CD4-positive, alpha-beta memory T cell (primary cell): ENCODE measurements around the gene TLN1. TPM values are rescaled to one million over a fixed set of nuclear protein-coding genes. Genes with fewer than 3 reads are reported as not detected.

Experiments used
- CTCF ChIA-PET: fragments of 350-600 bp; sonication (Branson Sonifier 250); formaldehyde crosslinking; loops from one replicate; lab custom pipeline; 2021; ENCODE audit warnings: inconsistent platforms; ENCODE audit not compliant: partially characterized antibody; lab: Charles Lee
- POLR2A ChIA-PET: fragments of 350-600 bp; sonication (Branson Sonifier 250); formaldehyde crosslinking; loops from one replicate; lab custom pipeline; 2021; ENCODE audit not compliant: partially characterized antibody; lab: Charles Lee
- DNase-seq, 5 donors: peaks; one replicate each; pipeline versions ENCODE4 v3.0.0 to v3.0.0-alpha.2; 2020 to 2022; ENCODE audit warnings: mixed read lengths in 1 of 5
- H3K27ac ChIP-seq: one replicate; pipeline ENCODE4 v1.7.0; 2013; ENCODE audit warnings: low read depth, low read length
- H3K27me3 ChIP-seq: 2 replicates; pipeline ENCODE4 v1.7.0; 2013; ENCODE audit warnings: mild to moderate bottlenecking, low read length, moderate library complexity; ENCODE audit not compliant: insufficient read depth
- H3K36me3 ChIP-seq: 2 replicates; pipeline ENCODE4 v1.7.0; 2013; ENCODE audit warnings: mild to moderate bottlenecking, low read length, moderate library complexity; ENCODE audit not compliant: insufficient read depth
- H3K4me1 ChIP-seq: 2 replicates; pipeline ENCODE4 v1.7.0; 2013; ENCODE audit warnings: mild to moderate bottlenecking, low read length, moderate library complexity; ENCODE audit not compliant: insufficient read depth
- H3K4me3 ChIP-seq, 2 donors: one replicate each; pipeline ENCODE4 v1.7.0; 2013; ENCODE audit warnings: low read length in 2 of 2, mild to moderate bottlenecking in 1 of 2
- H3K9me3 ChIP-seq, 2 donors: one replicate each; pipeline ENCODE4 v1.7.0; 2013; ENCODE audit warnings: low read length in 2 of 2, control low read depth in 1 of 2; ENCODE audit not compliant: control insufficient read depth in 1 of 2
- H3K27ac Mint-ChIP-seq, 7 donors: one replicate each; pipeline ENCODE4 v1.8.0; 2020 to 2021; ENCODE audit warnings: mixed read lengths in 7 of 7, mild to moderate bottlenecking in 6 of 7, inconsistent platforms in 3 of 7, moderate library complexity in 3 of 7
- H3K27me3 Mint-ChIP-seq, 2 donors: one replicate each; pipeline ENCODE4 v1.8.0; 2020 to 2021; ENCODE audit warnings: mixed read lengths in 2 of 2
- H3K36me3 Mint-ChIP-seq, 2 donors: one replicate each; pipeline ENCODE4 v1.8.0; 2020 to 2021; ENCODE audit warnings: mixed read lengths in 2 of 2, inconsistent platforms in 1 of 2, mild to moderate bottlenecking in 1 of 2
- H3K4me1 Mint-ChIP-seq, 4 donors: one replicate each; pipeline ENCODE4 v1.8.0; 2020 to 2021; ENCODE audit warnings: mixed read lengths in 4 of 4, mild to moderate bottlenecking in 1 of 4
- H3K4me3 Mint-ChIP-seq, 8 donors: one replicate each; pipeline ENCODE4 v1.8.0; 2020 to 2021; ENCODE audit warnings: mixed read lengths in 8 of 8, mild to moderate bottlenecking in 7 of 8, moderate library complexity in 6 of 8, inconsistent platforms in 3 of 8
- H3K9me3 Mint-ChIP-seq, 8 donors: one replicate each; pipeline ENCODE4 v1.8.0; 2020 to 2021; ENCODE audit warnings: mixed read lengths in 8 of 8, mild to moderate bottlenecking in 5 of 8, inconsistent platforms in 3 of 8, moderate library complexity in 1 of 8
- intact Hi-C: fragments of 100-400 bp; cut with micrococcal nuclease; formaldehyde crosslinking; loops from one replicate; pipeline ENCODE4 v1.15.1; 2023
- polyA plus RNA-seq, 2 donors: library from polyadenylated mRNA; unstranded; fragments of 300-500 nt; fragmentation: Illumina TruSeq; gene quantifications; one replicate each; pipeline ENCODE4 v1.2.3, GENCODE V29; 2021
- total RNA-seq, 2 experiments: library from RNA; stranded (reverse); gene quantifications; one replicate each; pipeline ENCODE4 v1.2.3, GENCODE V29; 2021

Gene TLN1
- total and polyA plus RNA-seq, 4 experiments from 2014 or later, result 13.7 to 316 (median 215) TPM

DNA sequence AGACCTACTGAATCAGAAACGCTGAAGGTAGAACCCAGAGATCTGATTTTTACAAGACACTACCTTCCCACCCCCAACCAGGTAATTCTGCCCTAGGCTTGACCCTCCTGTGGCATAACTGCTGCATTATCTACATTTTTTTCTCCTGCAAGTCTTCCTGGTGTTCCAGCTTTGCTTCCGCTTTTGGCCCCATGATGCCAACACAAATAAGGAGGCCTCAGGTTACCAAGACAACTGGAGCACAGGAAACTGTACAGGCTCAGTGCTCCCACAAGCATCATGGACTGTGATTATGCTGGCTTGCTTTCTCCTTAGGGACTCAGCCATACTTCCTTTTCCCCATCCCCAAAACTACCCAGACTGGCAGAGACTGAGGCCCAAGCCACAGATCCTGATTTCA, 28.7 kb upstream of the TLN1 start:
- Histone ChIP-seq H3K4me1 (peaks cover 22% of the 10 kb centered on the region), H3K9me3 (no peaks in the 10 kb centered on the region), H3K4me3 (no peak overlapping the region), H3K27me3 (no peaks in the 10 kb centered on the region), H3K27ac (no peak overlapping the region), H3K36me3 (no peaks in the 10 kb centered on the region)
- H3K4me3 Mint-ChIP-seq, result no peak overlapping the region
- peaks cover 27 to 66% (median 48%) of the 10 kb centered on the region in 4 donors for H3K4me1 Mint-ChIP-seq
- peak overlapping the region in 1 of 7 donors; percentile 56 for H3K27ac Mint-ChIP-seq
- intact Hi-C loops, result no loop called here
- no peak for DNase-seq
- H3K9me3 Mint-ChIP-seq, result peaks cover 0 to 2% (median 0%) of the 10 kb centered on the region in 8 donors
- POLR2A ChIA-PET, result interaction anchor here (2.1 kb wide), 1 partner anchor 12 kb away, joined by 7 read pairs; the partner anchor contains the start of genes GBA2 and RGP1
- H3K27me3 Mint-ChIP-seq, result no peaks in the 10 kb centered on the region
- CTCF ChIA-PET, result interaction anchor here (0.6 to 2.5 kb wide), 4 partner anchors 26 to 103 kb away, joined by 3 to 6 read pairs (median 3); partner anchors contain the start of genes CCDC107 and RMRP
- H3K36me3 Mint-ChIP-seq, result peaks cover 2 to 9% of the 10 kb centered on the region in 2 donors

DNA sequence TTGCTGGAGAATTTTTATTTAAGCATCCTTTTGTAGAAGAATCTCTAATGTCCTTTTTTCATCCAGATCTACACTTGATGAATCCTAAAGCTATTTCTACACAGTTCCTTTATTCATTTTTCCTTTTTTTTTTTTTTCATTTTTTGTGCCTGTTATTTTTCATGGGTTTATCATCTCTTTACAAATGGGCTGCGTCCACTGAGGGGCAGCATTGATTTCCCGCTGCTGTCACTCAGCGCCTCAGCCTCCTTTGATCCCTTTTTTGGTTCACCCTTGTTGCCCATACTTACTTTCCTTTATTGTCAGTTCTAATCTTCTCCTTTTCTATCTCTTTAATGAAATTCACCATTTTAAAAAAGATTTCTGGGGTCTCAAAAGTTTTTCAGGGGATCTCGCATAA, 27.8 kb upstream of the TLN1 start:
- Mint-ChIP-seq H3K27ac (peak overlapping the region in 1 of 7 donors; percentile 37), H3K27me3 (no peaks in the 10 kb centered on the region), H3K9me3 (peaks cover 0 to 2% (median 0%) of the 10 kb centered on the region in 8 donors), H3K4me1 (peaks cover 27 to 67% (median 49%) of the 10 kb centered on the region in 4 donors), H3K4me3 (peak overlapping the region in 5 of 8 donors; percentile 12 to 52 (median 13)), H3K36me3 (peaks cover 2 to 9% of the 10 kb centered on the region in 2 donors)
- ChIA-PET POLR2A (no interaction called here), CTCF (interaction anchor here (0.6 to 2.5 kb wide), 4 partner anchors 23 to 63 kb away, joined by 3 to 6 read pairs (median 4); no protein-coding TSS in a partner anchor)
- no peaks in the 10 kb centered on the region for H3K36me3 ChIP-seq
- H3K4me3 ChIP-seq, result no peak overlapping the region
- no peak for DNase-seq
- intact Hi-C loops, result no loop called here
- no peak overlapping the region for H3K27ac ChIP-seq
- H3K4me1 ChIP-seq, result peaks cover 22% of the 10 kb centered on the region
- no peaks in the 10 kb centered on the region for H3K27me3 ChIP-seq
- no peaks in the 10 kb centered on the region for H3K9me3 ChIP-seq

DNA sequence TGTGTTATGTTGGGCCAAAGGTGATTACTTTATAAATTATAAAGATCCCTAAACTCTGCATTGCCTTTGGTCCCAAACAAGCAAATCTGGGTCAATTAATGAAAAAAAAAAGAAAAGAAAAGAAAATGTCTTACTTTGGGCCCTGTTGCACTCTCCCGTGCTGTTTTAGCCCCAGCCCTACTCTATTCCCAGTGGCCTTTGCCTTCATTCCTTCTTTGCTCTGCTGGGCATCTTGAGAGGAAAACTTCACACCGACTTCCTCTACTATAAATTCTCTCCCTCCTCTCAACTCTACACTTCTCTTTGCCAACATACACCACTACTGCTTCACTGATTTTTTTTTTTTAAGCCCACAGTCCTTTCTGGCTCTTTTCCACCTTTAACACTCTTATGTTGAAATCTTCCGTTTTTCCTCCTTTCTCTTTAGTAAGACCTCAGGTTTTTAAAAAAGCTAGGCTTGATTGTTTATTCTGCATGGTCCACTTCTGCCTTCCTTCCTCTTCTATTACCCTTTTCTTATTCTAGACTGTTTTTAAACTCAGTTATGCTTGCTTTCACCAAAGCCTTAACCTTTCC, 26.6 kb upstream of the TLN1 start:
- H3K4me1 Mint-ChIP-seq, result peaks cover 25 to 68% (median 51%) of the 10 kb centered on the region in 4 donors
- ChIA-PET CTCF (interaction anchor here (1.0 to 4.0 kb wide), 4 partner anchors 12 to 61 kb away, joined by 3 to 33 read pairs (median 6); partner anchors contain the start of genes GBA2 and RGP1), POLR2A (interaction anchor here (0.7 to 3.1 kb wide), 5 partner anchors 15 to 112 kb away, joined by 3 to 15 read pairs (median 3); partner anchors contain the start of genes CREB3 and TLN1)
- intact Hi-C loops, result no loop called here
- peak overlapping the region; percentile 16 to 100 (median 48) for H3K4me3 Mint-ChIP-seq
- no peaks in the 10 kb centered on the region for H3K9me3 ChIP-seq
- peaks cover 22% of the 10 kb centered on the region for H3K4me1 ChIP-seq
- no peaks in the 10 kb centered on the region for H3K27me3 Mint-ChIP-seq
- H3K9me3 Mint-ChIP-seq, result peaks cover 0 to 2% (median 0%) of the 10 kb centered on the region in 8 donors
- peaks cover 5% of the 10 kb centered on the region for H3K36me3 ChIP-seq
- H3K4me3 ChIP-seq, result no peak overlapping the region
- no peaks in the 10 kb centered on the region for H3K27me3 ChIP-seq
- no peak for DNase-seq
- peaks cover 8 to 14% of the 10 kb centered on the region in 2 donors for H3K36me3 Mint-ChIP-seq
- H3K27ac Mint-ChIP-seq, result peak overlapping the region in 6 of 7 donors; percentile 26 to 95 (median 69)
- no peak overlapping the region for H3K27ac ChIP-seq

DNA sequence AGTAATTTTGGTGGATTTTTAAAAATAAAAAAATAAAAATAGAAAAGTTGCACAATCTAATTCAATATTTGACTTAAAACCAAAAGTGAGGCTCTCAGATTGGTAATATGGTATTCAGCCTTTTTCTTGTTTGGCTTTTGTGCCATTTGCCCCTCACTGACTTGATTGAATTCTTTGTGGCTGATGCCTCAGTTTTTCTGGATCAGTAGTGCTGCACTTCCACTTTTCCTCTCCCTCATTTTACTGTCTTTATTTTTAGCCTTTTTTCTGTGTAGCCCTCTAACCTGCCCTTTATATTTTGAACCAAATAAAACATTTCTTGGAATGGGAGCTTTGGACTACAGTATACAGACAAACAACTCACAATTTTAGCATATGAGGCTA, 25.9 kb upstream of the TLN1 start:
- DNase-seq, result no peak
- Histone ChIP-seq H3K9me3 (no peaks in the 10 kb centered on the region), H3K27me3 (no peaks in the 10 kb centered on the region), H3K4me1 (peaks cover 22% of the 10 kb centered on the region), H3K4me3 (peak overlapping the region in 1 of 2 donors; percentile 90), H3K27ac (no peak overlapping the region), H3K36me3 (peaks cover 12% of the 10 kb centered on the region)
- no peaks in the 10 kb centered on the region for H3K27me3 Mint-ChIP-seq
- H3K27ac Mint-ChIP-seq, result peak overlapping the region in 6 of 7 donors; percentile 37 to 95 (median 69)
- peaks cover 13 to 14% of the 10 kb centered on the region in 2 donors for H3K36me3 Mint-ChIP-seq
- CTCF ChIA-PET, result interaction anchor here (1.1 to 4.0 kb wide), 2 partner anchors 11 to 61 kb away, joined by 3 to 33 read pairs; partner anchors contain the start of genes GBA2 and RGP1
- POLR2A ChIA-PET, result interaction anchor here (0.6 to 3.1 kb wide), 6 partner anchors 8 to 111 kb away, joined by 3 to 15 read pairs (median 4); partner anchors contain the start of genes CREB3 and TLN1
- H3K4me3 Mint-ChIP-seq, result peak overlapping the region; percentile 40 to 100 (median 98)
- peaks cover 24 to 67% (median 47%) of the 10 kb centered on the region in 4 donors for H3K4me1 Mint-ChIP-seq
- peaks cover 0 to 2% (median 0%) of the 10 kb centered on the region in 8 donors for H3K9me3 Mint-ChIP-seq
- intact Hi-C loops, result loop anchor here (2.0 kb wide), 2 partner anchors 25 to 687 kb away; partner anchors contain the start of genes CREB3 and TLN1

DNA sequence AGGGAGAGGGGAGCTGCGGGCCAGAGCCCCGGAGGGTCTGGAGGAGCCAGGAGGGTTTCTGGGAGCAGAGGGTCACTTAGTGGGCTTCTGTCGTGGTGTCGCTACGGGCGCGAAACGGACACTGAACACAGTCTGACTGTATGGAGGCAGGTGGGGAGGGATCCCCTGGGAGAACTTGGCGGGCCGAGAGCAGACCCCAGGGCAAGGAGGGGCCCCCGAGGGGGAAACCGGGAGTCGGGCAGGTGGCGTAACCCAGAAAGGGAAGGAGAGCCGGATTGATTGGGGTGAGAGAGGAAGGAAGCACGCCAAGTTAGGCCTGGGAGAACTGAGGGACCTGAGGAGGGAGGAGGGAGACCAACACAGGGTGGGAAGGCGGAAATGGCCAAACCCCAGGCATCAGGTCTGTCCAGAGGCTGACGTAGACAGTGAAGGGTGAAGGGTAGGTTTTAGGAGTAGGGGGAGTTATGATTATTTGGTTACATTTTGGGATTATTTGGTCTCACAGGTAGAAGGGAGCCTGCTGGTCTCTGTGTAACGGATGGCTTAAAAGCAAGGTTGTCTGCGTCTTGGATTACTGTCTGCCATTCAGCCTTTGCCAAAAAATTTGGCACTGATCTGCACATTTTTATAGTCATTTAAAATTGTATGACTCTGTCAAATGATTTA, 25.4 kb upstream of the TLN1 start:
- ChIA-PET POLR2A (interaction anchor here (0.6 to 3.1 kb wide), 18 partner anchors 8 to 154 kb away, joined by 3 to 25 read pairs (median 5); partner anchors contain the start of genes CCDC107, CREB3, GBA2 and RGP1), CTCF (interaction anchor here (0.7 to 6.0 kb wide), 22 partner anchors 11 to 433 kb away, joined by 3 to 33 read pairs (median 5); partner anchors contain the start of genes CCDC107, CLTA, CREB3 and GBA2)
- H3K27ac Mint-ChIP-seq, result peak overlapping the region; percentile 86 to 98 (median 92)
- no peaks in the 10 kb centered on the region for H3K27me3 Mint-ChIP-seq
- peaks cover 0 to 2% (median 0%) of the 10 kb centered on the region in 8 donors for H3K9me3 Mint-ChIP-seq
- peaks cover 17% of the 10 kb centered on the region for H3K36me3 ChIP-seq
- H3K9me3 ChIP-seq, result no peaks in the 10 kb centered on the region
- peak overlapping the region; percentile 70 for H3K27ac ChIP-seq
- peak overlapping the region; percentile 58 to 90 for H3K4me3 ChIP-seq
- no peaks in the 10 kb centered on the region for H3K27me3 ChIP-seq
- H3K36me3 Mint-ChIP-seq, result peaks cover 18 to 19% of the 10 kb centered on the region in 2 donors
- DNase-seq, result peak in 2 of 5 donors; percentile 2 to 12
- peaks cover 24 to 71% (median 49%) of the 10 kb centered on the region in 4 donors for H3K4me1 Mint-ChIP-seq
- H3K4me1 ChIP-seq, result peaks cover 22% of the 10 kb centered on the region
- H3K4me3 Mint-ChIP-seq, result peak overlapping the region; percentile 97 to 100 (median 98)
- intact Hi-C loops, result loop anchor here (2.0 kb wide), 2 partner anchors 25 to 687 kb away; partner anchors contain the start of genes CREB3 and TLN1

DNA sequence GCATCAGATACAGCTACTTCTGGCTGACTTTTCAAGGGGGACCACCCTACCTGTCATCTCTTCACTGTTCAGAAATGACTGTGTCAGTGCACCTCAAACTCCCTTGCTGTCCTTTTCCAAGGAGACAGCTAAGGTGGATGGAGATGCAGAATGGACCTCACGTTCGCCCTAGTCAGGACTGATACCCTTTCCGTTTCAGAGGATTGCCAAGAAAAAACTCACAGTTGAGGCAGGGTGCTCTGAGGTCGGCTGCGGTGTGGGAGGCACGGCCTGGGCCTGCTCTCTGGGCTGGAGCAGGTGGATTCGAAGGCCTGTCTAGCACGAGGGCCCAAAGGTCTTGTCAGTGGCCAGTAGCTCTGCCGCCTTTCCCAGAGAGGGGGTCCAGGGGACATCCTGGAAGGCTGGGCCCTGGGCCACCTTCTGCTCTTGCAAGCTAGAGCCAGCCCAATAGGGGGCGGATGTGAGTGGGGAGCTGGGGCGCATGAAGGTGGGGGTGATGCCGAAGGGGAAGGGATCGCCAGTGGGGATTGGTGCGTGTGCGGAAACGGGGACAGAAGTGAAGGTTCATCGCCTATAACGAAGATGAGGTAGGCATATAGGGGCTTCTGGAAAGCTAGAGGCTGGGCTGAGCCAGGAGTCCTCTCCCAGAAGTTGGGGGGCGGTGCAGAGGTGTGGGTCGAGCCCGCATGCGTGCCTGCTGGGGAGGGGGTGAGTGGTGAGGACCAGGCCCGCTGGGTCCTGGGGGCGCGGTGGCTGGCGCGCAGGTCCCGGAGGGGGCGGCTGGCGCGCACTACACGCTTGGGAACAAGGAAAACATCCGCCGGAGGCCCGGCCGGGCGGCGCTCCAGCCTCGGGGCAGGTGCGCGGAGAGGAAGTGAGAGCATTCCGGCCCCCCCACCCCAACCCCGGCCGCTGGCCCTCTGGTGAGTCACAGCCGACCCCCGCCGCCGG, 24.6 kb upstream of the TLN1 start:
- Histone ChIP-seq H3K9me3 (no peaks in the 10 kb centered on the region), H3K36me3 (peaks cover 25% of the 10 kb centered on the region), H3K4me3 (peak overlapping the region; percentile 62 to 90), H3K27ac (peak overlapping the region; percentile 70), H3K4me1 (peaks cover 22% of the 10 kb centered on the region), H3K27me3 (no peaks in the 10 kb centered on the region)
- Mint-ChIP-seq H3K27me3 (no peaks in the 10 kb centered on the region), H3K4me3 (peak overlapping the region; percentile 97 to 100 (median 98)), H3K4me1 (peaks cover 24 to 67% (median 49%) of the 10 kb centered on the region in 4 donors), H3K27ac (peak overlapping the region; percentile 81 to 99 (median 98)), H3K36me3 (peaks cover 24% of the 10 kb centered on the region in 2 donors), H3K9me3 (peaks cover 0 to 2% (median 0%) of the 10 kb centered on the region in 8 donors)
- intact Hi-C loops, result loop anchor here (1.0 to 2.0 kb wide), 3 partner anchors 24 to 686 kb away; partner anchors contain the start of genes CREB3 and TLN1
- ChIA-PET CTCF (interaction anchor here (0.7 to 6.0 kb wide), 30 partner anchors 10 to 434 kb away, joined by 3 to 33 read pairs (median 4); partner anchors contain the start of genes CCDC107, CLTA, CREB3 and GBA2), POLR2A (interaction anchor here (0.9 to 3.1 kb wide), 17 partner anchors 9 to 153 kb away, joined by 3 to 25 read pairs (median 6); partner anchors contain the start of genes CCDC107, CREB3, FAM221B and GBA2)
- peak; percentile 68 to 80 (median 71) for DNase-seq
